GM19238 (cell line): ENCODE results near the gene RAC2.

Experiments
- DNase-seq: peaks from one replicate; pipeline ENCODE4 v3.0.0; 2011; ENCODE audit warnings: low spot score; ENCODE audit not compliant: insufficient read length

Gene RAC2

DNA sequence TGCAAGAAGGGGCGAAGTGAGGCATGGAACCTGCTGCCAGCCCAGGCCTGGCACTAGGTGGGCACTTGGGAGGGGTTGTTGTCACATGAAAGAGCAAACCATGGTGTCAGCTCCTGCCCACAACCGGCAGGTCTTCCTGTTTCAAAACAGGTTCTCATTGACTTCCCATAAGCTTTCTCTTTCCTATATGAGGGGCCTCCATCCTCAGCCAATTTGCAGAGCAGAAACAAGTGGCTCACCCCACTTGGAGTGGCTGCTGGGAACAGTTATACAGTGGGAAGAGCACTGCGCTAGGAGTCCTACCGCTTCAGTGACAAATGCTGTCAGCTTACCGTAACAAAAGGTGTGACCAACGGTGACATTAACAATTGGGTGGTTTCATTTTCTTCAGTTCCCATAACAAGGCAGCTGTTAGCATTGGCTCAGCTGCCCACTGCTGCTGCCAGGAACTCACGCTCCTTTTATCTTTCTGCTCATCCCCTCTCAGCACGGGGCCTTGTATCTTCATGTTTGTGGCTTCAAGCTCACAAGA is 21.6 kb downstream of the RAC2 start:
- DNase-seq = no peak

DNA sequence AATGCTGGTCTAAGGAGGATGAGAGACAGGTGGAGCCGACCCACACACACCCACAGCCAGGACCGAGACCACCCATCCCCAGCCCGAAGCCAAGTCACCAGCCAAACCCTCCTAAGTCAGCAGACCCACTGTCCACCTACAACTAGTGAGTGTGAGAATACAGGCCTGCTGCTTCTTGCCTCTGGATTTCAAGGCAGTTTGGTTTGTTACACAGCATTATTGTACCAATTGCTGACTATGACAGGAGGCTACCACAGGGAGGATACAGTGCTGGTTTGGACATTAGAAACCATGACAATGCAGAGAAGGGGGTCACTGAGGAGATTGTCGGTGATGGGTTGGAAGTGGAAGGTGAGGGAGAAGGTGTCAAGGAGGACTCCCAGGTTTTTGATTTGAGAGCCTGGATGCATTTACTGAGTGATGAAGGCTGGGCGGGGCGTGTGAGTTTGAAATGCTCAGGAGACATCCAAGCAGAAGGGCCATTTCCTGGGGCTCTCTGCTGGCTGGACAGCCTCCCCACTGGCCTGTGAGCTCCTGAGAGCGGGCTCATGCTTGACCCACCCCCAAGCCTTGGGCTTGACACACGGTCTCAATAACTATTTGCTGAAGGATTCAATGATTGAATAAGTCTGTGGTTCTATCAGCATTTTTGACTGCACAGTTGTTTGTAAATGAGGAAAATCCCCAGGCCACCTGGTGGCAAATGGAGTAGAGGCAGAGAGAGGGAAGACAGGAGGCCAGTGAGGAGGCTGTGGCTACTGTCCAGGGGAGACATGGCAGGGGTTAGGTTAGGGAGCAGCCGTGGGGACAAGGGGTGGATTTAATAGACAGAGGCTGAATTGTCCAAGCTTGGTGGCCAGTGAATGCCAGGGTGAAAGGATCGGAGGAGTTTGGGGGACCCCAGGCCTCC is 22.4 kb downstream of the RAC2 start:
- no peak for DNase-seq

DNA sequence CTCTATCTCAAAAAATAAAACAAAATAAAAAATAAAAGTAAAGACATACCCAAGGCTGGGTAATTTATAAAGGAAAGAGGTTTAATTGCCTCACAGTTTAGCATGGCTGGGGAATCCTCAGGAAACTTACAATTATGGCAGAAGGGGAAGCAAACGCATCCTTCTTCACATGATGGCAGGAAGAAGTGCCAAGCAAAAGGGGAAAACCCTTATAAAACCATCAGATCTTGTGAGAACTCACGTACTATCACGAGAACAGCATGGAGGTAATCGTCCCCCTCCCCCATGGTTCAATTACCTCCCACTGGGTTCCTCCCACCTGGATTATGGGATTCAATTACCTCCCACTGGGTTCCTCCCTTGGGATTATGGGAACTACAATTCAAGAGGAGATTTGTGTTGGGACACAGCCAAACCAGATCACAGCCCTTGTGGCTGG is 23.5 kb downstream of the RAC2 start:
- DNase-seq = no peak

DNA sequence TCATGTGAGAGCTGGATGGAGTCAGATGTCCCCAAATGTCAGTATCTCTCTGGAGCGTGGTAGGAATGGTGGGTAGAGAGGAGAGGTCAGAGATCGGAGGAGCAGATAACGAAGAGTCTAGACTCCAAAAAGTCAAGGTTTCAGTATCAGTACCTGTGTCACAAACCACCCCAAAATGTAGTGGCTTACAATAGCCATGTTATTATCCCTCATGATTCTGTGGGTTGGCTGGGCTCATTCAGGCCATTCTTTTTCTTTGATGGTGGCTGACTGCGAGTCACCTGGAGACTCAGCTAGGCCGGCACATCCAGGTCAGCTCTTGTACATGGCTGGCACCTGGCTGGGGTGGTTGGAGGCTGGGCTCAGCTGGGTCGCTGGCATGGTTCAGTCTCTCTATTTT is 24.5 kb downstream of the RAC2 start:
- DNase-seq = no peak

DNA sequence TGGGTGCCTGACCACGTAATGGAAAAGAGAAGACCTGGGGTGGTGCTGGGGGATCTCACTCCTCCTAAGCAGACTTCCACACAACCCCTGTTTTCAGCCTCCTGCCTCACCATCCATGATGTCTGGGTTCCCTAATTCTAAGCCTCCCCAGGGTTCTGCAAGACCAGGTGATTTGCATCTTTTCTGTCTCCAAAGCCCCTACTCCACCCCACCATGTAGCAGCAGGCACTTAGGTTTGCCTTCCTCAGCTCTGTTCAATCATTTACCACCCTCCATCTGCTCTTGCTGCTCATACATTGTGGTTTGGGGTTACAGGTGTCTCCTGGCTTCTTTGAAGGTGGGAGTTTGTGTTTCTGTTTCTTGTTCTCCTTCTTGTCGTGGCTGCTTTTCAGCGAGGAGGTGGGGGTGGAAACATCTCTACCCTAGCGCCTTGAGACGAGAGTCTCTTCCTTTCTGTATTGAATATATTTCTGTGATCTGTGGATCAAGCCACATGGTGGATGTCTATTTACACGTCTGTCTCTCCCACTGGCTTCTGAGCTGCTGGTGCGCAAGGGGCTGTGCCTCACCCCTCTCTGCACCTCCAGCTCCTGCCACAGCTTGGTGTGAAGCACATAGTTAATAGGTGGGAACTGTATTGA is 25.2 kb downstream of the RAC2 start:
- DNase-seq = peak; percentile 81

DNA sequence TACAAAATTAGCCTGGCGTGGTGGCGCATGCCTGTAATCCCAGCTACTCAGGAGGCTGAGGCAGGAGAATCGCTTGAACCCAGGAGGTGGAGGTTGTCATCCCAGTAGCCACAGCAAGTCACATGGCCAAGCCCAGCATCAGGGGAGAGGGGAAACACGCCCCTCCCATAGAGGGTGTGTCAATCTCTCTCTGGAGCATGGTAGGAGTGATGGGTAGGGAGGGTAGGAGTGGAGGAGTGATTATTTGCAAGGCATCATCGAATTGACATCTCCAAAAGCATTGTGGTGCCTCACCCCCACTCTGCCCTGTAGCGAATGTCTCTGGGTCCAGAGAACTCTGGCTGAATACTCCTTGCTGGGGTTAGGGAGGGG is 25.7 kb downstream of the RAC2 start:
- DNase-seq = no peak

DNA sequence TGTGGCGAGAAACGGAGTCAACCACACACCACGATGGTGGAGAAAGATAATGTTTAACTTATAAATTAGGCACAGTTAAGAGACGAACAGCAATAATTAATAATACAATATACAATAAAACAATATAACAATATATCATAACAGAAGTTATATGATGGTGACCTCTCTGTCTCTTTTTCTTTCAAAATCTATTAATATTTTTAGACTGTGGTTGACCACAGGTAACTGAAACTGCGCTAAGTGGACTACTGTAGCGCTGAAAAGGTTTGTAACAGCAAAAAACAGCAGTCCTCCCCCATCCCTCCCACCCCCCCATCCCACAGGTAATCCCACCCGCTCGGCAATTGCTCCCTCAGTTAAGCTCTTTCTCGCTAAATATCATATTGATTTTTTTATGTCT is 28.2 kb downstream of the RAC2 start:
- DNase-seq = no peak

DNA sequence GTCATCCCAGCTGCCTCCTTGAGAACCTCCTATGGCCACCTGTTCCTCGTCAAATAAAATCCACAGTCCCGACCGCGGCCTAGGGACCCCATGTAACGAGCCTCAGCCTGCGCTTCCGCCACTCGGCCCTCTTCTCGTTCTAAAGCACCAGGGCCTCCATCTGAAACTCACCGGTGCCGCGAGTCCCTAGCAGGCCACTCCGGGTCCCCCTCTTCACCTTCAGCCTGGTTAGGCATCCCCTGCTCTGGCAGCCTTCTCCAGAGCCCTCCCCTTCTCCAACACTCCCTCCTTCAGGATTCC is 29.4 kb downstream of the RAC2 start:
- no peak for DNase-seq

DNA sequence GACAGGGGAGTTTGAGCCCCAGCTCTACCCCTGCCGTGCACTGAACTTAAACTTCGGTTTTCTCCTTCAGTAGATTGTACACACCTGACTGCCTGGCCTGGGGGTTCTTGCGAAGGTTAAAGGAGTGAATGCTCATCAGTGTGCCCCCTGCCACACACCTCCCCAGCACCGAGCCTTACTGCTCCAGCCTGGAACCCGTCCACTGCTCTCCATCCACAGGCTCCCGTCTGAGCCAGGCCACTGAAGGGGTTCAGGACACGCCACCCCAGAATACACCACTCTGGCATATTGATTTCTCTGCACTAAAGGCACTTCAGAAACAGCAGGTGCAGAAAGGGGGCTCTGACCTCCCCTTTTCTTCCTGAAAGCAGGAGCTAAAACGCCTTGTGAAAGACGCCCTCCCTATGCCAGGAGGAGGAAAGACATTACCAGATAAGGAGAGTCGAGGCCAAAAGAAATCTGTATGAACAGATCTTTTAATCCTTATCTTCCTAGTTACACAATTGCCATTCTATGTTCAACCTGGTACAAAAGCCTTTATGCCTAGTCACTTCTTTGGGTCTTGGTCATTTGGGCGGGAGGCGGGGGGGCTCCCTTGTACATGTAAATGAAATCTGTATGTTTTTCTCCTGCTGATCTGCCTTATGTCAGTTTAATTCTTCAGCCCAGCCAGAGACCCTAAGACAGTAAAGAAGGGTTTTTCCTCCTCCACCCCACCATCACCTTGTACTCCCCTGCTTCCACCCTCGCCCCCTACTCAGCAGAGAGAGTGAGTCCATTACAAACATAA is 29.9 kb downstream of the RAC2 start:
- no peak for DNase-seq

DNA sequence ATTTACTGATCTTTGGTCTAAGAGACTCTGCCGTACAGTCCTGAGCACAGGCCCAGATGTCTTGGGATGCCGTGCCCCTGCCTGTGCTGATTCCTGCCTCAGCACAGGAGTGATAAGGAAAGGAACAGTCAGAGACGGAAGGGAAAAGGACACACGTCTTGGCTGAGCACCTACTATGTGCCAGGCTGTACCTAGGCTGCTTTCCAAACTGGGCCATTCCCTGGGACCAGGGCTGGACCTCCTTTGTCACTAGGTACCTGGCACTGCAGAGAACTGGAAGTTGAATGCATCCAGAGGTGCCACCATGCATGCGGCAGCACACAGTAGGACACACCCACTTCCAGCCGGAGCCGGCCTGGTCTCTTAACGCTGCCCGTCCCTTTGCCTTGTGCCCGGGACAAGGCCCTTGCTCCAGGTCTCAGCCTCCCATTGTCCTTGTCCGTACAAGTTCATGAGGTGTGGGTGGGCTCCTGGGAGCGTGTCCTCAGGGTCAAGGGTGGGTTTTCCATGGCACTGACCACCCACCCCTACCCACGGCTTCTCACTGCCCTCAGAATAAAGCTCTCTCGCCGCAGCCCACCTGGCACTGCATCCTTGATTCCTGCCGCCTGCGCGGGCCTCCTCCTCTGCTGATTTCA is 30.7 kb downstream of the RAC2 start:
- no peak for DNase-seq

DNA sequence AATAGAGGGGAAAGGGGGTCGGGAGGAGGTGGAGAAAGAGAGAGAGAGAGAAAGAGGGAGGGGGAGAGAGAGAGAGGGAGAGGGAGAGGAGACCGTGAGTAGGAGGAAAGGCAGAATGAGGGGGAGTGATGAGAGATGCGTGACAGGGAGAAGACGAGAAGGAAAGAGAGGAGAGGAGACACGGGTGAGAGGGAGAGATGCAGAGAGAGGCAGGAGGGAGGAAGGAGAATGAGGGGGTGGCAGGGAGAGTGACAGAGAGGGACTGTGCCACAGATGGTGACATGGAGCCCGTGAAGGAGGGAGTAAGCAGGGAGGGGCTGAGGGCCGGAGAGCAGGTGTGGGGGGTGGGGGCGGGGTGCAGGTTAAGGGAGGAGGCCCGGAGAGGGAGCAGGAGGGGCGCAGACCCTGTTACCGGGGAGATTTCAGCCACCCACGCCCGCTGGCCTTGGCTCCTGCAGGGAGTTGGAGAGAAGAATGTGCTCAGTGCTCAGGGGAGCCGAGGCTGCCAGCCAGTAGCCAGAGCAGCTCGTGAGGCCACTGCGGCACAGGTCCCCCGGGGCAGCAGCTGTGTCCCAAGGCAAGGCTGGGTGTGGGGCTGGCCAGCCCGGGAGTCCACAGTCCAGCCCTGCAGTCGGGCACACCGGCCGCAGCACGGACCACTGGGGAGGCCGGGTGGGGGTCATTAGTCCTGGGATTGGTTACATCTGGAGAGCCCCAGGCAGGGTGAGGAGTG is 31.7 kb downstream of the RAC2 start, which contains the start of gene SSTR3:
Gene SSTR3 (minus strand): TSS at position 304 of the 733 bp plus-strand sequence. CDS start 4,674 bp downstream, outside the sequence.
- DNase-seq = no peak

DNA sequence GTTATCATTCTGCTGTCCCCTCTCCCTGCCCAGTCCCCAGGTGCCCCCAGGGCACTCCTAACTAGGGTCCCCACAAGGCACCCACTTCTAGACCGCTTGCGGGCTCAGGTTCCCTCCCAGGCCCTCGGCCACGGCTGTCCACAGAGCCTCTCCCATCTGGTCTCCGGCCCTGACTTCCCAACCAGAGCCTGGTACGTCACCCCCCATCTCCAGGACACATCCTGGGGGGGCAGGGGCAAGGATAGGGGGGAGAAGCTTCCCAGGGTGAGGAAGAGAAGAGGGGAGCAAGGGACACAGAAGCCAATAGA is 32.2 kb downstream of the RAC2 start:
- DNase-seq = no peak

DNA sequence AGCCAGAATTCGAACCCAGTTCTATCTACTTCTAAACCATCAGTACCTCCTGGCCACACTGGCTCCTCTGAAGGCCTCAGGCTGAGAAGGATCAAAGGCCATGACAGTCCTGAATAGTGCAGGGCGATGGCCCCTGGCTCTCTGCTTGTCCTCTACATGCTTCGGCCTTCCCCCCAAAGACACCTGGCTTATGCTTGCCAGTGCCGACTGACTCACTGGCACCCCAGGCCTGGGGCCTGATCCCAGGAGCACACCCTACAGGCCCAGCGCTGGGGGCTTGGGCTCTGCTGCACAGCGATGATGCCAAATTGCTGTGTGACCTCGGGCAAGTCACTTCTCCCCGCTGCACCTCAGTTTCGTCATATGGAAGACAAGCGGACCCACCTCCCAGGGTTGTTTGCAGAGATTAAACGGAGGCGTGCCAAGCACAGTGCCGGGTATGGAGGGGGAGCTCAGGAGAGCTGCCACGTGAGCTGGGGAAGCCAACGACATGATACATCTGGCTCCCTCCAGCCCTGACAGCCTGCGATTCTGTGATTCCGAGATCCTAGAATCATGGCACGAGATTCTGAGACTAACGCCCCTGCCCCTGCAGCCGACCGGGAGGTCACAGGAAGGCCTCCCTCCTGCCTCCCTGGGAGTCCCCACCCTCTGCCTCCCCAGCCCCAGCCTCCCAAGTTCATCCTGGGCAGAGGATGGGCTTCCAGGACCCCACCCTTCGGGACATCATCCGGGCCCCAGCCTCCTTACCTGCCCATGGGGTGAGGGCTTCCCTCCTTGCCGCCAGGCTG is 32.8 kb downstream of the RAC2 start:
- no peak for DNase-seq

DNA sequence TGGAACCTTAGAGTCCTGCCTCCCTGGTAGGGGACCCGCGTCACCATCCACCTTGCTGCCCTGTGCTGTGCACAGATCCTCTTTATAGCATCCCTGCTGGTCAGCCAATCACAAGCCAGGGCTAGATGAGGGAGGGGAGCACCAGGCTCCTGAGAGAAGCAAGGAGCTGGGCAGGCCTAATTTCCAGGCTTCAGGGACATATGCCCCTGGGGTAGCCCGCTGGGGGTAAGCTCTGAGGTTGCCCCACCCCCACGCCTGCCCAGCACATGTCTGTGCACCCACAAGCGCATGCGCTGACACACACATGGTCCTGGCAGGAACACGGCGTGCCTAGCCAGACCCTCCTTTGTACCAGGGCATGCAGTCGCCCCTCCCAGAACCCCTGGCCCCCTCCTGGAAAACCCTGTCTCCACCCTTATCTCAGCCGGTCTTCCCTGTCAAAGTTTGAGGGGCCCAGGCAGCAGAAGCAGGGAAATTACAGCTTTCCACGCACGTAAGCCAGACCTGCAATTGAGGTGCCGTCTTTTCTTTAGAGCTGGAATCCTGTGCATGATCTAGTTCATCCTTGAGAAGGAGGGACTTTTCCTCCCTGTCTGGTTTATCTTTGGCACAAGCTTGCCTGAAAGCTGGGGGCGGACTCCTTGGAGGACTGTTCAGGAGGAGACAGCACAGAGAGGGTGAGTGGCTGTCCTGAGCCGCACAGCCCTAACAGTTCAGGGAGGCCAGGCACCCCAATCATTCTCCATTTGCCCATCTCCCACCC is 33.8 kb downstream of the RAC2 start:
- no peak for DNase-seq

DNA sequence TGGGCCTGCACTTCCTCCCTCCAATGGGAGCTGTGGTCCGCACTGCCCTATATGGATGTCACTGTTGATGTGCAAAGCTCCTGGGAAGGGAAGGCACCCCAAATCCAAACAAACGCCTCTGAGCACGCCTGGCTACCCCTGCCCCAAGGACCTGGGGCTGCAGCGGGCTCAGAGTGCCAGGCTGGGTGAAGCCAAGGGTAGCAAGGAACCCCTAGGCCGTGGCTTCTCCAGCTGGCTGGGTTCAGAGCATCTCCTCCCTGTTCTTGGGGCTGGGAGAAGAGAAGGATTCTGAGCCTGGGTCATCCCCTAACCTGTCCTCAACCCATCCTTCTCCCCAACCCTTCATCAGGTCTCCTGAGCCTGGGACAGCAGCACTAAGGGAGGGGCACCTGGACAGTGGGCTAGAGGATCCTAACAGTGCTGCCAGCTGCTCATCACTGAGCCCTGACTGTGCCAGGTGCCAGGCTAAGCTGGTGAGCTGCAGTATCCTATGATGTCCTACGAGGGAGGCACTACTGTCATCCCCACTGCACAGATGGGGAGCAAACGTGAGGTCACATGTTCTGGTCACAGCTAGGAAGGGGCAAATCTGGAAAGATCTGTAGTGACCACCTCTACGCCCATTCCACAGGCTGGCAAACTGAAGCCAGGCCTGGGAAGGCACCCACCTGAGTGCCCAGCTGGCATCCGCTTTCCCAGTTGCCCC is 34.8 kb downstream of the RAC2 start:
- no peak for DNase-seq

DNA sequence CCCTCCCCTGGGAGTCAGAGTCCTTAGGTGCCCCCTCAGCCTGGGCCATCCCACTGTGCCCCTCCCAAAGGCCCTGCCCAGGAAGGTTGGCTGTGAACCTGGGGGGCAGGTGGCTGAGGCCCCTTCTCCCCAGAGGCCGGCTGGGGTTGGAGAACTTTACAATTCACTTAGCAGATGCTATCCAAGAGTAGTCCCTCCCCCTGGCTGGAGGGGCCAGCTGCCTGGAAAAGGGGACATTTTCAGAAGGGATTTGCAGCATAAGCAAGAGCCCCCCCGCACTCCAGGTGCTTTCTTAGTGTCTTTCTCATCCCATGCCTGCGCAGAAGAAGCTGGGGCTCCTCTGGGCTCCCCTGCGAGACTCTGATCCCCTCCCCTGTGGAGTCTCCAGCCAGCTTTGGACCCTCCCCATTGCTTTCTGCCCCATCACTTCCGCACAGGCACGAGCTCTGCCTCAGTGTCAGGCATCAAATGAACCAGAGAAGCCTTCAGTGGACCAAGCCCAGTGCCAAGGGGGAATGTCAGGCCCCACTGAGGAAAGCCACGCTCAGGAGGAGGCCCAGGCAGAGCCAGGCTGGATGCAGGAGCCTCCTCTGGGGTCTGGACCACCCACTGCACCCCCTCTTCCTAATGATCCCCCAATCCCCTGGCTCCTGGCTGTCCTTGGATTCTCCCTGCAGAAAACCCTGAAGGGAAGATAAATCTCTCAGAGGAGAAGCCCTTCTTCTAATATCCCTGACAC is 35.5 kb downstream of the RAC2 start:
- DNase-seq = no peak

DNA sequence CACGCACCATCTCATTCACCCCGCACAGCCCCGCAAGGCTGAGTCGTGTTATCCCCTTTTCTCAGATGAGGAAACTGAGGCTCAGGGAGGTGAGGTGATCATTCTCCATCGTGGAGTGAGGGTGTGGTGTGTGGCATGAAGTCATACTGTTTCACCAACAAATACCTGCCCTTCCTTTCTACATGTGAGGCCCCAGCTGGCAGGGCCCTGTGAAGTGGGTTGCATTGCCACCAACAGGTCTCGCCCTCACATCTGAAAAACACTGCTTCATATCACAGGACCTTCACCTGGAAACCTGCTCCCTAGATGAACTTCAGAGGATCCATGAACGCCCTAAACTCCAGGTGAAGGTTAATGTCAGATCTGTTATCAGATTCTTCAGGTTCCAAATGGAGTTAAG is 36.1 kb downstream of the RAC2 start:
- DNase-seq = no peak
